RCC 7860 (cell line): ENCODE measurements around the gene RNF115.

ENCODE experiments used
- DNase-seq: peaks from one replicate; pipeline ENCODE4 v3.0.0-alpha.2; 2015; ENCODE audit warnings: low spot score
- FAIRE-seq: peaks from 2 replicates; lab custom pipeline; 2012; peaks lifted over from hg19 to GRCh38; lab: Jason Lieb, UNC

The RNF115 gene

DNA sequence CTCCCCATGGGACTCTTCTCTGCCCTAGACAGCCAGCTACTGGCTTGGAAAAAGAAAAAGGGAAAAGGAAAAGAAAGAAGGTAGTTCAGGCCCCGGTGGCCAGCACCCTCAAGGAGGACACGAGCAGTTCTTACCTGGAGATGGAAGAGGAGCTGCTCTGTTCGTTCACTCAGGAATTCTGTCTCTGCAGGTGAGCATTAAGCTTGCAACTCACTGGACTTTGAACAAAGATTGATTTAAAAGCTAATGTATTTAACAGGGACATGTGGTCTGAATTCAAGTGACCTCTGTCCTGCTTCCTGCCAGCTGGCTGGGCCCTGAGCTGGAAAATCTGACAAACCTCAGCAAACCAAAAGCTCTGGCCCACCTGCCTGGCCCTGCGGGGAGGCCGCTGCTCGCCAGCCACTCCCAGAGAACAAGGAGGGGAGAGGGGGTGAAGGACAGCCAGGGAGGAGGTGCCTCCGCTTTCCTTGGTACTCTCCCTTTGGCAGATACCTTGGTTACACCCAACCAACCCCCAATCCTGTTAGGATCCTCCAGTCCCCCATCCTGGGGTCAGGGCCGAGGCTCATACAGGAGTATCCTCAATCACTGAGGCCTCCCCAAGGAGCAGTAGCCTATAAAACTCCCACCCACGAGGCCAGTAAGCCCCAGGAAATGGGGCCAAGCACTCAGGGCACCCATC, 116.6 kb downstream of the RNF115 start, which contains the start of gene PDZK1:
Gene PDZK1 (minus strand): TSS at position 186 of the 685 bp plus-strand sequence. CDS start 19,347 bp downstream, outside the sequence.
- DNase-seq (peak; percentile 51), FAIRE-seq (peak; percentile 81)

DNA sequence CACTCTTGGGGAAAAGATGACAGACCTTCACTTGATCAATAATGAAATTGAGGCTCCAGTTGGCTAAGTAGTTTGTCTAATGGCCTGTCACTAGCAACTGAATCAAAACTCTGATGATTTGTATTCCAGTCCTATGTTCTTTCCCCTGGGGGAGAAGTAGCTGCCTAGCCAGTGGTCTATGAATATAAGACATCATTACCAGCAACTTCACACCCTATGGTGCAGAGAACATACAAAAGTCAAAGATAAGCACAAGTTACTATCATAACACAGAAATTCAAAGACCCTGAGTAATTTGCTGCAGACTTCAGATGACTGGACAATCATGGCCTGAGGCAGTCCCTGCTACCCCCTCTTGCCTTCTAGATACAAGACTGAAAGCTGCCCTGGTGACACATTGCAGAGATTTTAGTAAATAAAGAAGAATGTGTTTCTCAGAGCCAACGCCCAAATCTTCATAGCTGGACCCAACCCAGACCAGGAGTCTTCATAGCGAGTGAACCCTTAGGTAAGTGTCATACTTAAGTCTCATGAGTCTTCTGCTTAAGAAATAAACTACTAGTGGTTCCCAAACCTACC, 117.7 kb downstream of the RNF115 start:
- peak; percentile 76 for DNase-seq
- peak; percentile 63 for FAIRE-seq

DNA sequence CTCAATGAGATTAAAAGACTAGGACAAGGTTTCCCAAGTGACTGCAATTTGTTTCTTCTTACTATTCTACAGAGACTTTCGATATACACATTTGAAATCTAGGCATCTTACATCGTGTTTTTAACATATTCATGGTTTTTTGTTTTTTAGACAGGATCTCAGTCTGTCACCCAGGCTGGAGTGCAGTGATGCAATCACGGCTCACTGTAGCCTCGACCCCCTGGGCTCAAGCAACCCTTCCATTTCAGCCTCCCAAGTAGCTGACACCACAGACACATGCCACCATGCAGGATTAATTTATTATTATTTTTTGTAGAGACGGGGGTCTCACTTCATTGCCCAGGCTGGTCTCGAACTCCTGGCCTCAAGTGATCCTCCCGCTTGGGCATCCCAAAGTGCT, 118.3 kb downstream of the RNF115 start:
- FAIRE-seq, result no peak
- DNase-seq, result no peak

DNA sequence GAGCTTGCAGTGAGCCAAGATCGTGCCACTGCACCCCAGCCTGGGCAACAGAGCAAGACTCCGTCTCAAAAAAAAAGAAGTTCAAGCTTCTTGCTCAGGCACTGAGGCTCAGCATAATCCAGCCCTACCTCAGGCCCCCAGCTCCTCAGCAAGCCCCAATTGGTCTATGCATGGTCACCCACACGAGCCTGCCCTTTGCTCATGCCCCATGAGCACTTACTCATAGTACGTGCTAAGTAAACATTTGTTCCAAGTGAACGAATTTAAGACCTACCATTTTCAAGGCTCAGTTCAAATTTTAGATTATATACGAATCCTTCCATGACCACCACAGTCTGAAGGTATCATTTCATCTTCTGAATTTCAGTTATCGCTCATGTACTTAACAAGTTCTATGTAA, 121.1 kb downstream of the RNF115 start:
- FAIRE-seq, result peak; percentile 77
- peak; percentile 61 for DNase-seq

DNA sequence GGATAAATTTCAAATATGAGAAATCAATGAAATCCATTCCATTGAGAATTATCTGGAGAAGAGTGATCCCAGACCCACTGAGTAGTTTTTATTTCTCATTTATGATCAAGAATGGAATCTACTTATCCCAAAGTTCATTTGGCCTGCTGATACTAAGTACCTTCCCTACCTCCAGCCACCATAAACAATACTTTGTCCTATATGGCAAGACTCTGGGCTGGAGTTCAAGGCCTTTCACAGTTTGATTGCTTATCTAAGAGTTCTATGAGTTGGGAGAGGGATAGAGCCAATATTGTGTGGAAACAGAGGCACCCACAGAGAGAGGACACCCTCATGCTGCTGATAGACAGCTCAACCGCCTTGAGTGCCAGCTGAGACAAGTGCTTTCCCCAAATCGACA, 121.8 kb downstream of the RNF115 start:
- DNase-seq (no peak), FAIRE-seq (no peak)

DNA sequence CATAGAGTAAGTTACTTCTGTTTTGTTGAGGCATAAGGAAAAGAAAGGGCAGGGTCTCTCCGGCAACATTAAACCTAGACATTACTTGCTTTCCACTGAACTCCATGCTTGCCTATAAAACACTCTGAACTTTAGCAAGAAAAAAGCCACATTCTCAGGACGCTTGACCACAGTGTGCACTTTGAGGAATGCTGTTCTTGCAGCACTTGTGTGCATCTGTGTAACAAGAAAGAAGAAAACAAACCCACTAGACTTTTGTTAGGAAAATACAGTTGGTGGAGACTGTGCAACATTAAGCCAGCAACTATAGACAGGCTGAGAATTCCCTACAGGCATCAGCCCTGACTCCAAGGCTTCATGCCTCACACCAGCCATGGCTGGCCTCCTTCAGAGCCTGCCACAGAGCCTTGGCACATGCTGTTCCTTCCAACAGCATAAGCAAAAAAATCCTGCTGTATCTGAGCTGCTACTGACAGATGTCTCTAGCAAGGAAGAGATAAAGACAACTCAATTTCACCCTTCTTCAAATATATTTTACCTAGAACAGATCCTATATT, 122.5 kb downstream of the RNF115 start:
- no peak for DNase-seq
- FAIRE-seq, result no peak

DNA sequence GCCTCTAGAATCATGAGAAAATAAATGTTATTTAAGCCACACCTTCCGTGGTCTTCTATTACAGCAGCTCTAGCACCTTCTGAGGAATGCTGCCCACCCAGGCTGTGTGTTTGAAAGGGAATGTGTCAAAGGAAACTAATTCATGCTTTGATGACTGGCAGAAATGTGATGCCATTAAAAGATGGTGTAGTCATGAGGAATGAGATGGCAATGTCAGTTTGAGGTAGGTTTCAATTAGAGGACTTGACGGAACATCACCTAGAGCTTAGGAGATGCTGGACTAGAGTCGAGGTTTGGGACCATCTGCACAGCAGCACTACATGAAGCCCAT, 127.3 kb downstream of the RNF115 start:
- FAIRE-seq (no peak), DNase-seq (peak; percentile 40)

DNA sequence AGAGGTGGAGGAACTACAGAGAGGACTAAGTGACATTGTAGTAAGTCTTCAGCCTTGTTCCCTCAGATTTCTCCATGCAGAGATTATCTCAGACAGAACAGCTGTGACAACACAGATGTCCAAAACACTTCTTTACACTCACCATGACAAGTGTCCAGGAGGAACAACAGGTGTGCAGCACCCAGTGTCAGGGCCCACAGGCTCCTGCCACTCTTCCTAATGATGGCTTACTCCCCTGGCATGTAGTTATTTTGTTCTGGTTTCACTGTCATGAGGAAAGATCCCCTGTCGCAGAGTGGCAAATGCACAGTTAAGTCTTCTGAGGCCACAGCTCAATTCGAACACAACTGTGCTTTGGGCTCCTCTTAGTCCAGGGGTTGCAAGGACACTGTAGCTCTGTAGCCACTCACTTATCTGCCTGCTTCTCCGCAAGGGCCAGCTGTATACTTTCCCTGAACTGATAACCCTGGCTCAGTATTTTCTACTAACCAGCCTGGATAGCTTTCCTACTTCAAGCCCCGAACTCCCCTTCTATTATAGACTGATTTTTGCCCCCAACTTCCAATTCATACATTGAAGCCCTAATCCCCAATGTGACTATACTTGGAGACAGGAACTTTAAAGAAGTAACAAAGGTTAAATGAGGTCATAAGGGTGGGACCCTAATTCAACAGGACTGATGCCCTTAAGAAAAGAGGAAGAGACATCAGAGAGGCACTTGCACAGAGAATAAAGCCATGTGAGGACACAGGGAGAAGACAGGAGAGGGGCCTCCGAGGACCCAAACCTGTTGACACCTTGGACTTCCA, 127.9 kb downstream of the RNF115 start:
- FAIRE-seq (no peak), DNase-seq (no peak)

DNA sequence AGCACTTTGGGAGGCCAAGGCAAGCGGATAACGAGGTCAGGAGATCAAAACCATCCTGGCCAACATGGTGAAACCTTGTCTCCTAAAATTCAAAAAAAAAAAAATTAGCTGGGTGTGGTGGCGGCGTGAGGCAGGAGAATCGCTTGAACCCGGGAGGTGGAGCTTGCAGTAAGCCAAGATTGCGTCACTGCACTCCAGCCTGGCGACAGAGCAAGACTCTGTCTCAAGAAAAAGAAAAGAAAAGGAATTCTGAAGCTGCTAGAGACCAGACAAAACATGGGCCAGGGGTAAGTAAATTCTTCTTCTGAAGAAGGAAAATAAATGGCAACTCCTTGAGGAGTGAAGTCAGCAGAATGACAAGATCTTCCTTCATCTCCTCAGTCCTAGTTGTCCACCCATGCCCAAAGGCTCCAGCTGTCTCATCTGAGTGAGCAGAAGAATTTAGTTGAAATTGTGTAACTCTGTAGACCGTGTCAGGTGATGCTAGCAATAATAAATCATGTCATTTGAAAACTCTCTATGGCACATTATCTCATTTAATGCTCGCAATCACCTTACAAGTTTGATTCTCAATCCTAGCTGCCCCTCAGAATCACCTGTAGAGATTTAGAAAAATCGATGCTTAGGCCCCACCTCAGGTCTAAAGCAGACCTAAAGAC, 131.0 kb downstream of the RNF115 start:
- FAIRE-seq (peak; percentile 92), DNase-seq (peak; percentile 89)

DNA sequence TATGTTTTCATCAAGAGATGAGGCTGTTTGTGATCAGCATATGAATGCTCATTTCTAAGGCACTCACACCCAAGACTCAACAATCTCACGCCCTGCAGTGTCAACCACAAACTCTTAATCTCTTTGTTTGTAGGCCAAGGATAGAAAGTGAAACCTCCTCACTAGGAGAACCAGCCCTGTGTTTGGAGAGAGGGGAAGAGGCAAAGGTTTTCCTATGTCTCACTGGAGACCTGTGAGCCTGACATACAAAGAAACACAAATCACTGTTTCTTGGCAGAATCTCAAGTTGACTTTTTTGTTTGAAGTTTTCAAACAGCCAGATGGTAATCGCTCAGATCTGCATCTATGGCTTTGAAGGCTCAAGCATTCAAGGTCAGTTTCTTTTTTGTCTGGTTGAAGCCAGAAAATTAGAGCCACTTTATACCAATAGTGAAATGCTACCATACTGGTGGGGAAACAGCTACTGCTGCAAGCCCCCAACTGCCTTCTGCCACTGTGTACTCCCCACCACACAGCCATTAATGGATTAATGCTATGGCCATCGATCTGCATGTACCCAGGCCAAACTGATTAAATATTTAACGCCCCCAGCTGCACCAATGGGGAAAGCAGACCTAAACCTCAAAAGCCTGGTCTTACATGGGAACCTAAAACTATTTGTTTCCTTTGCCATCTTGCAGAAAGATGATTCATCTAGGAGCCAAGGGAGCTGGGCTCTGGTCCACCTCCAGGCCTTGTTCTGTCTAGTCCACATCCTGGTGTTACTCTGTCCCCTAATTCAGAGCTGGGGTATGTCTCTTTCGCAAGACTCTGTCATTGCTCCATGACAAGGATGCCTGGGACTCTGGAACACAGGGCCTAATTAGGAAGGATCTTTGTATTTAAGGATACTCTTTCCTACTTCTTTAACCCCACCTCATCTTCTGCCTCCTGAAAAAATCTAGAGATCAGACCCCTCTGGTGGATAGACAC, 133.0 kb downstream of the RNF115 start:
- DNase-seq (peak; percentile 53), FAIRE-seq (peak; percentile 49)

DNA sequence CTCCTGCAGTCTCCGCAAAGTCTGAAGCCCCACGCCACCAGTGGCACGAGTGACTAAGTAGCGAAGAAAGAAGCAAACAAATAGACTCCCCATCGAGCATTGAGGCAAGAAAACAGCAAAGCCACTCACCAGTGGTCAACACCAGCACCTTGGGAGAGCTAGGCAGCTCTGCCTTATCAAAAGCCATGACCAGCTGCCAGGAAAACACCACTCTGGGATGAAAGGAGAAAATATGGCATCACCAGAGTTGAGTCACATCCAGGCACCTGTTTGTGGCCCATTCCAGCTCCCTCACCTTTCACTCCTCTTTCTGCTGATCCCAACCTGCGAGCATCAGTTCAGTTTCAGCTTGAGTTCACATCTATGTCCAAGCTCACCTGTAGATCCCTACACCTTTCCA, 134.0 kb downstream of the RNF115 start:
- FAIRE-seq, result no peak
- no peak for DNase-seq

DNA sequence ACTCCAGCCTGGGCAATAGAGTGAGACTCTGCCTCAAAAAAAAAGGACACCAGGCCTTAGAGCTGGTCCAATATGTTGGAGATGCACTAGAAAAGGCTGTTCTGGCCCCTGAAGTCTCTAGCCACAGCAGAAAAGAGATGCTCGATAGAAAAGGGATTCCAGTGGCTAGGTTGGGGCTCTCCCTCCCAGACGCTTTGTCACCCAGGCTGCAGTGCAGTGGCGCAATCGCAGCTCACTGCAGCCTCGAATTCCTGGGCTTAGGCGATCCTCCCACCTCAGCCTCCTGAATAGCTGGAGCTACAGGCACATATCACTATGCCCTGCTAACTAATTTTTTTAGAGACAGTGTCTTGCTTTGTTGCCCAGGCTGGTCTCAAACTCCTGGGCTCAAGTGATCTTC, 135.0 kb downstream of the RNF115 start:
- no peak for DNase-seq
- no peak for FAIRE-seq
